H1 (cell line): ENCODE data around the gene IL1RAPL1. TPM values are rescaled to one million over a fixed set of nuclear protein-coding genes. Genes with fewer than 3 reads are reported as not detected.

ENCODE experiments used
- CTCF ChIA-PET: fragments of 300-600 bp; sonication (Branson Sonifier 250); formaldehyde crosslinking; loops from one replicate; lab custom pipeline; 2021; ENCODE audit not compliant: partially characterized antibody; lab: Charles Lee
- POLR2A ChIA-PET: fragments of 300-600 bp; sonication (Branson Sonifier 250); formaldehyde crosslinking; loops from one replicate; lab custom pipeline; 2021; ENCODE audit warnings: inconsistent platforms; ENCODE audit not compliant: partially characterized antibody; lab: Charles Lee
- DNase-seq, 2 experiments: peaks; one replicate each; pipeline versions ENCODE4 v3.0.0 to v3.0.0-alpha.2; 2010 to 2022; ENCODE audit warnings: low spot score in 2 of 2, low read depth in 1 of 2, mixed read lengths in 1 of 2
- FAIRE-seq: peaks from 2 replicates; lab custom pipeline; 2011; peaks lifted over from hg19 to GRCh38; lab: Jason Lieb, UNC
- H2AFZ ChIP-seq: 2 replicates; pipeline ENCODE4 v1.8.1; 2012; ENCODE audit warnings: low read length, inconsistent platforms
- H2AK5ac ChIP-seq: 2 replicates; pipeline ENCODE4 v1.6.1; 2013; ENCODE audit warnings: low read depth, low read length
- H2BK120ac ChIP-seq: replicated peaks from 2 replicates; pipeline ENCODE3; 2013; ENCODE audit warnings: low read depth, low read length, inconsistent platforms
- H2BK12ac ChIP-seq: 2 replicates; pipeline ENCODE4 v1.6.1; 2013; ENCODE audit warnings: low read depth, low read length
- H2BK15ac ChIP-seq: 2 replicates; pipeline ENCODE4 v1.6.1; 2013; ENCODE audit warnings: low read length
- H2BK20ac ChIP-seq: 2 replicates; pipeline ENCODE4 v1.6.1; 2013; ENCODE audit warnings: low read length
- H2BK5ac ChIP-seq: 2 replicates; pipeline ENCODE4 v1.6.1; 2013; ENCODE audit warnings: low read depth, low read length
- H3K14ac ChIP-seq: 2 replicates; pipeline ENCODE4 v1.6.1; 2013; ENCODE audit warnings: inconsistent platforms; ENCODE audit not compliant: insufficient read length
- H3K18ac ChIP-seq: 2 replicates; pipeline ENCODE4 v1.6.1; 2013; ENCODE audit warnings: low read length; ENCODE audit errors: extremely low read depth
- H3K23ac ChIP-seq: 2 replicates; pipeline ENCODE4 v1.6.1; 2013; ENCODE audit warnings: inconsistent platforms; ENCODE audit not compliant: insufficient read length
- H3K23me2 ChIP-seq: 2 replicates; pipeline ENCODE4 v1.6.1; 2013; ENCODE audit warnings: low read depth, low read length
- H3K27ac ChIP-seq: 2 replicates; pipeline ENCODE4 v1.6.1; 2011; ENCODE audit warnings: low read depth, low read length, inconsistent platforms
- H3K27me3 ChIP-seq, 4 experiments: replicated peaks in 1 of 4; 1 replicate in 1 of 4; 2 replicates in 3 of 4; pipeline versions ENCODE4 v1.6.1 to v1.8.1; 2011 to 2013; ENCODE audit warnings: low read length in 3 of 4, mild to moderate bottlenecking in 3 of 4, inconsistent platforms in 2 of 4, mixed read lengths in 2 of 4, moderate library complexity in 1 of 4; ENCODE audit not compliant: control insufficient read depth in 3 of 4, insufficient read depth in 3 of 4; ENCODE audit errors: extremely low read depth in 1 of 4
- H3K36me3 ChIP-seq, 4 experiments: 2 replicates each; pipeline versions ENCODE4 v1.6.1 to v1.8.1; 2011 to 2013; ENCODE audit warnings: mild to moderate bottlenecking in 4 of 4, low read length in 3 of 4, moderate library complexity in 2 of 4, control low read depth in 1 of 4, inconsistent platforms in 1 of 4; ENCODE audit not compliant: insufficient read depth in 4 of 4, control insufficient read depth in 2 of 4
- H3K4ac ChIP-seq: replicated peaks from 2 replicates; pipeline ENCODE3; 2013; ENCODE audit warnings: low read length, low read depth, mixed read lengths, inconsistent platforms; ENCODE audit not compliant: insufficient read length
- H3K4me1 ChIP-seq, 4 experiments: replicated peaks in 1 of 4; 1 replicate in 1 of 4; 2 replicates in 3 of 4; pipeline versions ENCODE4 v1.6.1 to v1.8.1; 2011 to 2013; ENCODE audit warnings: low read length in 3 of 4, inconsistent platforms in 2 of 4, mixed read lengths in 1 of 4; ENCODE audit not compliant: insufficient read depth in 4 of 4, control insufficient read depth in 3 of 4
- H3K4me2 ChIP-seq, 2 experiments: 2 replicates each; pipeline versions ENCODE4 v1.6.1 to v1.8.1; 2011 to 2013; ENCODE audit warnings: low read depth in 2 of 2, low read length in 2 of 2, control low read depth in 1 of 2, inconsistent platforms in 1 of 2, mild to moderate bottlenecking in 1 of 2; ENCODE audit not compliant: insufficient read depth in 1 of 2
- H3K4me3 ChIP-seq, 4 experiments: fragments of 200-600, 300-600 bp in 1 of 4; sonication (generic), shearing (Covaris generic), sonication (Bioruptor Twin) in 1 of 4; 2 replicates each; pipeline versions ENCODE4 v1.5.1 to v1.8.1; 2011 to 2016; ENCODE audit warnings: low read length in 4 of 4, low read depth in 3 of 4, control low read depth in 2 of 4, inconsistent platforms in 2 of 4, mild to moderate bottlenecking in 2 of 4, mixed read lengths in 1 of 4, moderate library complexity in 1 of 4; ENCODE audit not compliant: insufficient read depth in 2 of 4; ENCODE audit errors: extremely low read depth in 1 of 4
- H3K56ac ChIP-seq: replicated peaks from 2 replicates; pipeline ENCODE3; 2013; ENCODE audit warnings: low read depth, mild to moderate bottlenecking, mixed read lengths, low read length, inconsistent platforms; ENCODE audit not compliant: insufficient read length
- H3K79me1 ChIP-seq: 2 replicates; pipeline ENCODE4 v1.6.1; 2013; ENCODE audit warnings: low read depth, low read length, control low read depth
- H3K79me2 ChIP-seq, 2 experiments: 2 replicates each; pipeline versions ENCODE4 v1.6.1 to v1.8.1; 2012 to 2013; ENCODE audit warnings: low read length in 2 of 2, mild to moderate bottlenecking in 2 of 2, inconsistent platforms in 1 of 2; ENCODE audit not compliant: insufficient read depth in 2 of 2, control insufficient read depth in 1 of 2
- H3K9ac ChIP-seq, 4 experiments: replicated peaks in 1 of 4; 1 replicate in 1 of 4; 2 replicates in 3 of 4; pipeline versions ENCODE4 v1.6.1 to v1.8.1; 2011 to 2013; ENCODE audit warnings: low read depth in 3 of 4, low read length in 3 of 4, control low read depth in 2 of 4, mild to moderate bottlenecking in 2 of 4, moderate library complexity in 2 of 4, inconsistent platforms in 1 of 4; ENCODE audit errors: extremely low read depth in 1 of 4
- H3K9me3 ChIP-seq, 2 experiments: 2 replicates each; pipeline versions ENCODE4 v1.6.1 to v1.8.1; 2012 to 2013; ENCODE audit warnings: mild to moderate bottlenecking in 2 of 2, moderate library complexity in 2 of 2, control low read depth in 1 of 2, inconsistent platforms in 1 of 2, low read depth in 1 of 2, low read length in 1 of 2, mixed read lengths in 1 of 2; ENCODE audit not compliant: insufficient read depth in 2 of 2
- H4K20me1 ChIP-seq, 2 experiments: replicated peaks in 1 of 2; 2 replicates each; pipeline versions ENCODE3 to v1.8.1; 2011 to 2013; ENCODE audit warnings: inconsistent platforms in 2 of 2, low read length in 2 of 2, mild to moderate bottlenecking in 1 of 2; ENCODE audit not compliant: insufficient read depth in 2 of 2, control insufficient read depth in 1 of 2
- H4K5ac ChIP-seq: 2 replicates; pipeline ENCODE4 v1.6.1; 2013; ENCODE audit warnings: low read length, low read depth, mixed read lengths, inconsistent platforms; ENCODE audit not compliant: insufficient read length
- H4K8ac ChIP-seq: 2 replicates; pipeline ENCODE4 v1.8.0; 2013; ENCODE audit warnings: mild to moderate bottlenecking, moderate library complexity, low read length, inconsistent platforms; ENCODE audit not compliant: insufficient read depth; ENCODE audit errors: extremely low read depth
- H4K91ac ChIP-seq: replicated peaks from 2 replicates; pipeline ENCODE3; 2013; ENCODE audit warnings: low read length, mixed read lengths, inconsistent platforms; ENCODE audit not compliant: insufficient read length
- EGR1 ChIP-seq: IDR thresholded peaks from 2 replicates; pipeline ENCODE4 v1.6.1; 2011; ENCODE audit warnings: low read depth, low read length, borderline replicate concordance
- GABPA ChIP-seq: IDR thresholded peaks from 2 replicates; pipeline ENCODE4 v1.6.1; 2011; ENCODE audit warnings: mild to moderate bottlenecking, low read length, moderate library complexity, borderline replicate concordance; ENCODE audit not compliant: insufficient read depth
- RNF2 ChIP-seq: fragments of 200-900, 300-1000 bp; sonication (generic); IDR thresholded peaks from 2 replicates; pipeline ENCODE4 v1.7.1; 2016; ENCODE audit warnings: borderline replicate concordance, low read depth, mild to moderate bottlenecking, antibody characterized with exemption, low read length; ENCODE audit not compliant: poor library complexity, severe bottlenecking; ENCODE audit errors: missing control alignments
- SP4 ChIP-seq: IDR thresholded peaks from 2 replicates; pipeline ENCODE4 v1.6.1; 2012; ENCODE audit warnings: low read length, inconsistent platforms
- SRF ChIP-seq: IDR thresholded peaks from 2 replicates; pipeline ENCODE4 v1.6.1; 2011; ENCODE audit warnings: mild to moderate bottlenecking, low read depth, low read length, moderate library complexity
- TBP ChIP-seq: IDR thresholded peaks from 2 replicates; pipeline ENCODE4 v1.6.1; 2011; ENCODE audit warnings: low read depth, low read length, improper control_type of control experiment
- TCF12 ChIP-seq: IDR thresholded peaks from 2 replicates; pipeline ENCODE4 v1.6.1; 2011; ENCODE audit warnings: low read depth, mild to moderate bottlenecking, low read length
- WGBS, 2 experiments: shearing (Covaris generic) in 1 of 2; methylation state at CpG; one replicate each; pipeline versions ENCODE4 v1.1.6 to v1.1.7; 2013 to 2015; ENCODE audit warnings: low lambda C conversion rate in 2 of 2, mixed read lengths in 2 of 2, inconsistent platforms in 1 of 2, low coverage in 1 of 2, missing lambda C conversion rate in 1 of 2; ENCODE audit not compliant: insufficient replicate concordance in 2 of 2, insufficient coverage in 1 of 2, insufficient read length in 1 of 2; ENCODE audit errors: extremely low coverage in 1 of 2, missing lambda C conversion rate in 1 of 2; 5-methylcytosine and 5-hydroxymethylcytosine counted together
- polyA plus RNA-seq, 7 experiments: library from polyadenylated mRNA; depleted of rRNA in 3 of 7; stranded (reverse) in 5 of 7; unstranded in 2 of 7; fragments of >200 nt in 5 of 7; fragments of 200-250 nt in 2 of 7; gene quantifications; 1 replicate in 5 of 7; 2 replicates in 1 of 7; 4 replicates in 1 of 7; pipeline versions ENCODE4 v1.2.1 to v1.2.3, GENCODE V29; 2011 to 2013; ENCODE audit warnings: missing spikeins in 2 of 7, mixed read lengths in 2 of 7
- total RNA-seq: library from RNA; stranded (reverse); fragmentation: NEBNext Ultra II Directional; extraction: Animal tissue kit (Norgen Biotek cat#: 25700); gene quantifications from 2 replicates; pipeline ENCODE4 v1.2.1, GENCODE V29; 2021

The IL1RAPL1 gene
- total and polyA plus RNA-seq, 2 of the 8 experiments (the other 6 are each of a cell fraction or from before 2014, with no cell fraction given) = 0.11 to 0.35 TPM

DNA sequence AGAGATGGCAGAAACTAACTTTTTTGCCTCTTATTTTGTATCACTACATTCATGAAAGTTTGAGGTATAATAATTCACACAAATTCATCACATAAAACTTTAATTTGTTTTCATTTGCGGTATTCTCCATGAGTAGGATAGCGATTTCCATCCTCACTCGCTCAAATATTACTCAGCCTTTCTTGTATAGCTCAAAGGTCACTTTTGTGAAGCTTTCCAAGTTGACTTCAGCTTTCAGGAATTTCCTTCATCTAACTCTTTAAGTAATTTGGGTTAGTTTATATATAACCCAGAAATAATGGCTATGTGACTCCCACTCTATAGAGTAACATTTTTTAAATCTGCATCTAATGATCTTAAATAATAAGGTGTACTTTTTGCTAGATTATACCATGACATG lies 314.4 kb downstream of the IL1RAPL1 start:
- H4K91ac ChIP-seq = no peak overlapping the region
- no peaks in the 10 kb centered on the region for H3K36me3 ChIP-seq
- H3K18ac ChIP-seq = no peak overlapping the region
- H2AK5ac ChIP-seq = no peak overlapping the region
- no peaks in the 10 kb centered on the region for H3K23me2 ChIP-seq
- 0 out of 4 replicates have a peak, but pooled peaks cover 0 to 7% of the 10 kb centered on the region in 2 experiments for H3K9me3 ChIP-seq
- no peak overlapping the region for H3K23ac ChIP-seq
- no peak overlapping the region for H3K4me3 ChIP-seq
- WGBS, 2 experiments = 97% methylated on average over 3 of the region's 3 CpGs; no CpG with 5 or more reads in 1 of the 2 experiments
- TF ChIP-seq TCF12 = no peak
- TF ChIP-seq EGR1 = no peak
- TF ChIP-seq SRF = no peak
- TF ChIP-seq GABPA = no peak
- no peak for TF ChIP-seq SP4
- TF ChIP-seq TBP = no peak
- no peak for TF ChIP-seq RNF2
- H2BK12ac ChIP-seq = no peak overlapping the region
- H2BK120ac ChIP-seq = no peak overlapping the region
- no peak overlapping the region for H3K4me2 ChIP-seq
- H3K14ac ChIP-seq = no peak overlapping the region
- no peaks in the 10 kb centered on the region for H3K79me1 ChIP-seq
- H3K56ac ChIP-seq = no peak overlapping the region
- H4K5ac ChIP-seq = no peak overlapping the region
- no peak for DNase-seq
- ChIA-PET POLR2A (no interaction called here), CTCF (no interaction called here)
- no peak overlapping the region for H3K4ac ChIP-seq
- no peak overlapping the region for H2BK15ac ChIP-seq
- no peak overlapping the region for H3K9ac ChIP-seq
- no peak overlapping the region for H2AFZ ChIP-seq
- H2BK5ac ChIP-seq = no peak overlapping the region
- H4K20me1 ChIP-seq = no peaks in the 10 kb centered on the region
- no peak overlapping the region for H3K27ac ChIP-seq
- H3K27me3 ChIP-seq = no peaks in the 10 kb centered on the region
- no peaks in the 10 kb centered on the region for H3K79me2 ChIP-seq
- H3K4me1 ChIP-seq = peaks cover 0 to 4% (median 0%) of the 10 kb centered on the region in 4 experiments; a peak in 1 of 7 replicates
- FAIRE-seq = no peak
- no peak overlapping the region for H2BK20ac ChIP-seq
- no peak overlapping the region for H4K8ac ChIP-seq
